ENCODE results near the gene PDZK1.

DNA sequence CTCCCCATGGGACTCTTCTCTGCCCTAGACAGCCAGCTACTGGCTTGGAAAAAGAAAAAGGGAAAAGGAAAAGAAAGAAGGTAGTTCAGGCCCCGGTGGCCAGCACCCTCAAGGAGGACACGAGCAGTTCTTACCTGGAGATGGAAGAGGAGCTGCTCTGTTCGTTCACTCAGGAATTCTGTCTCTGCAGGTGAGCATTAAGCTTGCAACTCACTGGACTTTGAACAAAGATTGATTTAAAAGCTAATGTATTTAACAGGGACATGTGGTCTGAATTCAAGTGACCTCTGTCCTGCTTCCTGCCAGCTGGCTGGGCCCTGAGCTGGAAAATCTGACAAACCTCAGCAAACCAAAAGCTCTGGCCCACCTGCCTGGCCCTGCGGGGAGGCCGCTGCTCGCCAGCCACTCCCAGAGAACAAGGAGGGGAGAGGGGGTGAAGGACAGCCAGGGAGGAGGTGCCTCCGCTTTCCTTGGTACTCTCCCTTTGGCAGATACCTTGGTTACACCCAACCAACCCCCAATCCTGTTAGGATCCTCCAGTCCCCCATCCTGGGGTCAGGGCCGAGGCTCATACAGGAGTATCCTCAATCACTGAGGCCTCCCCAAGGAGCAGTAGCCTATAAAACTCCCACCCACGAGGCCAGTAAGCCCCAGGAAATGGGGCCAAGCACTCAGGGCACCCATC is at the start of gene PDZK1:
- no peak for TF ChIP-seq GATA2 (IDR thresholded peaks at IDR 0.05; ENCODE audit: low read depth, low read length)
- TF ChIP-seq GATA3 (IDR thresholded peaks at IDR 0.05; ENCODE audit: low read depth, low read length) = no peak
